Measurements from ENCODE around the gene GLOD5. TPM values are rescaled to one million over a fixed set of nuclear protein-coding genes. Genes with fewer than 3 reads are reported as not detected.

The GLOD5 gene
- total and polyA plus RNA-seq, 2 of the 8 experiments (the other 6 are each of a cell fraction or from before 2014, with no cell fraction given) = 0.18 TPM; not detected in 1

DNA sequence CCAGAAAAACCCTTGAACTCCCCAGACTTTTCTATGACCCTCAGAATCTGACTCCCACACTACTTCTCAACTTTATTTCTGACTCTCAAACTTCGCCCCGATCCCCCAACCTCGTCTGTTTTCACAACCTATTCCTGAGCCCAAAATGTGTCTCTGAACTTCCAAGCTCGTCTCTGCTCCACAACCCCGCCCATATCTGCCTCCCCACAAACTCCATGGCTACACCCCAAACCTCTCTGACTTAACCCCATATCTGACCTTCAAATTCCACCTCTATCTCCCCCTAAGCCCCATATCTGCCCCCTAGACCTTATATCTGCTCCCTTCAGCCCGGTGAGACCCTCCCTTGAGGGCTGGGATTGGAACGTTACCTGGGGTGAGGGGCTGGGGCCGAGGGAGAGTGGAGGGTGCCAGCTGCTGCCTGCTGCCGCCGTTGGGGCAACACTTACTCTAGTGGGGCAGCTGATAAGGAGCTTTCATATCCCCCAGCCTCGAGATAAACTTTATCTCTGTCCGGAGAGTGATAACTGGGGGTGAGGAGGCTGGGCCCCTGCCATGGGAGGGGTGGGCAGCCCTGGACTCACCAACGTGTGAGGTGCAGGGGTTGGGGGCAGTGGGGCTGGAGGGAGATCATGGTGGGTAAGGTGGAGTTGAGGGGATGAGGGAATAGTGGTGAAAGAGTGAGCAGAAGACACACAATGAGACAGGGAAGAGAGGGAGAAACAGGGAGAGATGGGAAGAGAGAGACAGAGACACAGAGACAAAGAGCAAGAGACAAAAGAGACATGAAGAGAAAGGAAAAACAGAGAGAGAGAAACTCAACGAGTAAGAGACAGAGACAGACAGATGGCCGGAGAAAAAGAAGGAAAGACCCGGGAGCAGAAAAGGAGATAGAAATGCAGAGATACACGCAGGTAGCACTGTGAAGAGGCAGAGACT is 26.2 kb downstream of the GLOD5 start:
- Histone ChIP-seq H3K9ac (replicated peaks in 1 of 4; ENCODE audit: extremely low read depth in 1 of 4, low read depth in 3 of 4, low read length in 3 of 4) (no peak overlapping the region), H3K4me1 (replicated peaks in 1 of 4; ENCODE audit: control insufficient read depth in 3 of 4, insufficient read depth in 4 of 4, low read length in 3 of 4) (no peaks in the 10 kb centered on the region), H2AK5ac (ENCODE audit: low read depth, low read length) (no peak overlapping the region), H2BK120ac (replicated peaks; ENCODE audit: low read depth, low read length) (no peak overlapping the region), H3K4ac (replicated peaks; ENCODE audit: insufficient read length, low read depth, low read length) (no peak overlapping the region), H4K20me1 (replicated peaks in 1 of 2; ENCODE audit: control insufficient read depth in 1 of 2, insufficient read depth in 2 of 2, low read length in 2 of 2) (no peaks in the 10 kb centered on the region), H4K8ac (ENCODE audit: extremely low read depth, insufficient read depth, low read length) (no peak overlapping the region), H2BK20ac (ENCODE audit: low read length) (no peak overlapping the region), H4K91ac (replicated peaks; ENCODE audit: insufficient read length, low read length) (no peak overlapping the region), H3K4me2 (ENCODE audit: insufficient read depth in 1 of 2, low read depth in 2 of 2, low read length in 2 of 2) (no peak overlapping the region), H3K14ac (ENCODE audit: insufficient read length) (no peak overlapping the region), H3K9me3 (ENCODE audit: insufficient read depth in 2 of 2, low read depth in 1 of 2, low read length in 1 of 2) (no peaks in the 10 kb centered on the region), H3K23me2 (ENCODE audit: low read depth, low read length) (no peaks in the 10 kb centered on the region), H3K23ac (ENCODE audit: insufficient read length) (no peak overlapping the region), H3K27me3 (replicated peaks in 1 of 4; ENCODE audit: control insufficient read depth in 3 of 4, extremely low read depth in 1 of 4, insufficient read depth in 3 of 4, low read length in 3 of 4) (no peaks in the 10 kb centered on the region), H3K79me1 (ENCODE audit: low read depth, low read length) (no peaks in the 10 kb centered on the region), H2AFZ (ENCODE audit: low read length) (no peak overlapping the region), H2BK12ac (ENCODE audit: low read depth, low read length) (no peak overlapping the region), H3K27ac (ENCODE audit: low read depth, low read length) (no peak overlapping the region), H3K18ac (ENCODE audit: extremely low read depth, low read length) (no peak overlapping the region), H3K56ac (replicated peaks; ENCODE audit: insufficient read length, low read depth, low read length) (no peak overlapping the region), H4K5ac (ENCODE audit: insufficient read length, low read depth, low read length) (no peak overlapping the region), H3K4me3 (ENCODE audit: extremely low read depth in 1 of 4, insufficient read depth in 2 of 4, low read depth in 3 of 4, low read length in 4 of 4) (no peak overlapping the region), H2BK5ac (ENCODE audit: low read depth, low read length) (no peak overlapping the region), H3K79me2 (ENCODE audit: control insufficient read depth in 1 of 2, insufficient read depth in 2 of 2, low read length in 2 of 2) (no peaks in the 10 kb centered on the region), H3K36me3 (ENCODE audit: control insufficient read depth in 2 of 4, insufficient read depth in 4 of 4, low read length in 3 of 4) (no peaks in the 10 kb centered on the region), H2BK15ac (ENCODE audit: low read length) (no peak overlapping the region)
- ChIA-PET POLR2A (ENCODE audit: partially characterized antibody) (no interaction called here), CTCF (ENCODE audit: partially characterized antibody) (interaction anchor here (0.6 to 0.9 kb wide), 2 partner anchors 12 to 71 kb away, joined by 3 to 4 read pairs; no protein-coding TSS in a partner anchor)
- WGBS, 2 experiments (ENCODE audit: extremely low coverage in 1 of 2, insufficient coverage in 1 of 2, insufficient read length in 1 of 2, insufficient replicate concordance in 2 of 2, low coverage in 1 of 2, low lambda C conversion rate in 2 of 2, missing lambda C conversion rate in 1 of 2) = 78 to 100% methylated on average over 3 to 9 of the region's 17 CpGs
- no peak for FAIRE-seq
- TF ChIP-seq ASH2L (IDR thresholded peaks at IDR 0.05; ENCODE audit: low read length) (no peak), EGR1 (IDR thresholded peaks at IDR 0.05; ENCODE audit: borderline replicate concordance, low read depth, low read length) (no peak), RBBP5 (IDR thresholded peaks at IDR 0.05; ENCODE audit: borderline replicate concordance, low read depth, low read length) (no peak), HDAC2 (IDR thresholded peaks at IDR 0.05; ENCODE audit: borderline replicate concordance in 1 of 2, low read depth in 2 of 2, low read length in 2 of 2) (no peak), RNF2 (IDR thresholded peaks at IDR 0.05; ENCODE audit: borderline replicate concordance, low read depth, low read length, missing control alignments, poor library complexity, severe bottlenecking) (no peak), TAF7 (optimal IDR thresholded peaks at IDR 0.05; ENCODE audit: borderline replicate concordance, low read depth, low read length) (no peak), SP2 (IDR thresholded peaks at IDR 0.05; ENCODE audit: low read length) (no peak), PHF8 (conservative IDR thresholded peaks at IDR 0.05; ENCODE audit: low read depth, low read length) (no peak), KDM1A (IDR thresholded peaks at IDR 0.05; ENCODE audit: borderline replicate concordance, low read length) (no peak), SIX5 (IDR thresholded peaks at IDR 0.05; ENCODE audit: low read depth, low read length) (no peak)
- DNase-seq (ENCODE audit: low read depth in 1 of 2, low spot score in 2 of 2) = no peak

All from H1 (cell line).